Endometrium (tissue), 2 donors: ENCODE measurements around the gene SF3B2.
"Not testable (repeated sequence)": the region's sequence is repeated elsewhere in the genome, so short reads cannot be mapped to it uniquely, and the experiment has no call there.

Experiments
- FAIRE-seq: peaks from 2 replicates; lab custom pipeline; 2012; peaks lifted over from hg19 to GRCh38; lab: Jason Lieb, UNC
- donor health status: control.
- donor health status: control.

The SF3B2 gene

GRCh38 chr11:66107600-66108510 lies 55.7 kb downstream of the SF3B2 start:
- FAIRE-seq: no peak

DNA sequence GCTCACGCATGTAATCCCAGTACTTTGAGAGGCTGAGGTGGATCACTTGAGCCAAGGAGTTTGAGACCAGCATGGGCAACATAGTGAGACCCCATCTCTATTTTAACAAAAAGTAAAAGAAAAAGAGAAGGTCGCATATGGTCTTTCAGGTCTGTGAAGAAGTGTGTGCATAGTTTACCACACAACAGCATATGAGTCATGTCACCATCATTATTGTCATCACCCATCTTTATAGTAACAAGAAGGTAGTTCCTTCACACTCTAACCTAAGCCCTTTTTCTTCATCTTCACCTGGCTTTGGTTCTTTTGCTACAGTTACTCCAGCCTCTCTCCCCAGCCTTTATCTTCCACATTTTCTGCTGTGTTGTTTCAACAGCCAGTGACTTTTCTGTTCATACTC lies 57.1 kb downstream of the SF3B2 start:
- FAIRE-seq: no peak

DNA sequence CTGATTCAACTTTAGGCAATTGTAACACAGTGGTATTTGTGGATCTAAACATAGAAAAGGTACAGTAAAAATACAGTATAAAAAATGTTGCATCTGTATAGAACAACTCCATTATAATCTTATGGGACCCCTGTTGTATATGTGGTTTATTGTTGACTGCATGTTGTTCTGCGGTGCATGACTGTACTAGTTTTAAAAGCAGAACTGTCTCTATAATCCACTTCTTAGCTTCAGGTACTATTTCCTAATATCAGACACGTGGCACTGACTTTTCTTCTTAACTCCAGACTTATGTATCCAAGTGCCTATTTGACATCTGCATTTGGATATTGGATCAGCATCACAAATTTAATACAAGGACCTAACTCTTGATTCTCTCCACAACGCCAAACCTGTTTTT lies 59.0 kb downstream of the SF3B2 start:
- no peak for FAIRE-seq

DNA sequence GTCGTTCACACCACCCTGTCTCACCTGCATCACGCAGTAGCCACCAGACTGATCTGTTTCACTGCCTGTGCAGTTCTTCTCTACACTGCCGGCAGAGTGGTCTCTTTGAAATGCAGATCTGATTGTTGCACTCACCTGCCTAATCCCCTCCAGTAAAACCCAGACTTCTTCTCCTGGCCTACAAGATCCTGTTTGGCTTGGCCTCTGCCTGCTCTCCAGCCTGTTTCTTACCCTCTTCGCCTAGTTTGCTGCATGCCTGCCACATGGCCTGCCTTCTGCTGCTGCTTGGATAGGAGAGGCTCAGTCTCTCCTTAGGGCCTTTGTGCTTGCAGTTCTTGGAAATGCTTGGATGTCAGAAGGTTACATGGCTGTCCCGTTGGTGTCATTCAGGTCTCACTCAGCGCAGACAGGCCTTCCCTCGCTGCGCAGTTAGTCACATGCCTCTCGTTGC lies 59.9 kb downstream of the SF3B2 start:
- no peak for FAIRE-seq

DNA sequence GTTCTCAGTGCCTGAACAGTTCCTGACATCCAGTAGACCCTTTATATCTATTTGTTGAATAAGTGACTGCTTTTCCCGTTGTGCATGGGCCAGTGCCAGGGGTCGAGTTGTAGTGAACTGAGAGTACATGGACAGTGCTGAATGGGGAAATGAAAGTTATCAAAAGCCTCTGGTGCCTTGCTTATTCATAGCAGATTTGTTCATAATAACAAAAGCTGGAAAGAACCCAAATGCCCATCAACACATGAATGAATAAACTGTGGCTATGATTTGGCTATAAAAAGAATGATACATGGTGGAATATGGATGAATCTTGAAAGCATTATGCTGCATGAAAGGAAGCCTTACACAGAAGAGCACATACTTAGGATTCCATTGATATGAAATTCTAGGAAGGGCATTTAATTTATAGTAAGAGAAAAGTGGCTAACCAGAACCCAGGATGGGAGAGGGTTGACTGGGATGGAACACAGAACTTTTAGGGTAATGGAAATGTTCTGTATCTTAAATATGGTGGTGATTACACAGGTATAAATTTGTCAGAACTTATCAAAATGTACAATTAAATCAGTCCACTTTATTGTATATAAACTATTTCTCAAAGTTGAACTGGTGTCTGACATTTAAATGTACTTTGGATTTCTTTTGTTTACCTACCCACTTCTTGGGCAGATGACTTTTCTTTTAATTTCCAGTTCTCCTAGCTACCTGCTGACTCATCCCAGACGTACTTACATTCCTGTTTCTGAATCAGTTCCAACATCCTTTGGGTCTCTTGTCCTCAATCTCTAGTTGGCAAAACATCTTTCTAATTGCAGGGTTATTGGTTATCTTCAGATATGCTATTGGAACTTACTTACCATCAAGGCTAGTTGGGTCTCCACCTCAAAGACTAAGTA lies 60.7 kb downstream of the SF3B2 start:
- FAIRE-seq: no peak

DNA sequence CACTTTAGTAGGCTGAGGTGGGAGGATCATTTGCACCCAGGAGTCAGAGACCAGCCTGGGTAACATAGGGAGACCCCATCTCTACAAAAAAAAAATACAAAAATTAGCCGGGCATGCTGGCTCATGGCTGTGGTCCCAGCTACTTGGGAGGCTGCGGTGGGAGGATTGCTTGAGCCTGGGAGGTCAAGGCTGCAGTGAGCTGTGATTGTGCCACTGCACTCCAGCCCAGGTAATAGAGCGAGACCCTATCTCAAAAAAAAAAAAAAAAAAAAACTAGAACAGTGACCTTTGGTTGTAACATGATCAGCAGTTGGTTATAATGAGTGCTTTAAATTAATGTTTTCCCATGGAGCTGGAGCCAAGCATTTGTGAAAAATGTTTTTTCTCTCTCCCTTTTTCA lies 62.8 kb downstream of the SF3B2 start:
- not testable (repeated sequence) for FAIRE-seq

DNA sequence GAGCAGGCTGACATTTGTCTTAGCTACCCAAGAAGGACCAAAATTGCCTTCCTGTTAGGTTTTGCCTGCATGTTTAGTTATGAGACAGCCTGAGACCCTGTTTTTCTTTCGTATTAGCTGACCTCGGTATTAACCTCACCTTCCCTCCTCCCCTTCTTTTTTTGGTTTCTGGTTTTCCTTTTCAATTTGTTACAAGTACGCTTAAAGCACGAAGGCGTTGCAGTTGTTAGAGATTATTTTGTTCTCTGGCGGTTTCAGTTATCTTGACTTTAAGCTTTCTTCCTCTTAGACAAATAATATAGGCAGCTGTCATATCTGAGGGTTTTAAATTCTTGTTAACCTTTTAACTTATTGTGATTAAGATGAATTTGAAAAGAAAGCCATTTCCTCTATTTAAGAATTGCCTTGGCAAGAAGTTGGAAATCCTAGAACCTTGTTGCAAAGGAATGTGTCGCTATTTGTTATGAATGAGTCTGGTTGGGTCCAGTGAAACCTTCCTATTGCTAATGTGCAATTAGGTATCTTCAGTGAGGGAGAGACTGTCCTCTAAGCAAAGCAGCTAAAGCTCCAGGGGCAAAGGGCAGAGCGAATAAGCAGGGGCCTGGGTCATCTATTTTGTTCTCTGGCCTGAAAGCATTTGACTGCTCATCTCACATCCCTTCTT lies 63.6 kb downstream of the SF3B2 start:
- no peak for FAIRE-seq

DNA sequence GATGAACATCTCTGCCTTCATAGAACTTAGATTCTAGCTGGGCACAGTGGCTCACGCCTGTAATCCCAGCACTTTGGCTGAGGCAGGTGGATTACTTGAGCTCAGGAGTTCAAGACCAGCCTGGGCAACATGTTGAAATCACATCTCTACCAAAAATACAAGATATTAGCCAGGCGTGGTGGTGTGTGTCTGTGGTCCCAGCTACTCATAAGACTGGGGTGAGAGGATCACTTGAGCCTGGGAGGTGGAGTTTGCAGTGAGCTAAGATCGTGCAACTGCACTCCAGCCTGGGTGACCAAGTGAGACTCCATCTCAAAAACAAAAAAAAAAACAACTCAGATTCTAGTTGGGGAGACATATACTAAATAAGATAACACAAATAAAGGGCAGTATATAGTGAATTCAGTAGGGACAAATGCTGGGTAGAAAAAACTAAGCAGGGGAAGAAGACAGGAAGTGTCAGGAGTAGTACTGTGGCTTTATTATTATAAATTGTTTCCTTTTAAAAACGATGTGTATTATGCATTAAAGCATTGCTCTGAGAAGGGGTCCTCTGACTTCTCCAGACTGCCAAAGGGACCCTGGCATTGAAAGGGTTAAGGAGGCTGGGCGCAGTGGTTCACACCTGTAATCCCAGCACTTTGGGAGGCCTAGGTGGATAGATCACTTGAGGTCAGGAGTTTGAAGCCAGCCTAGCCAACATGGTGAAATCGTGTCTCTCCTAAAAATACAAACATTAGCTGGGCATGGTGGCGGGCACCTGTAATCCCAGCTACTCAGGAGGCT lies 64.6 kb downstream of the SF3B2 start:
- FAIRE-seq: no peak

- no peak for FAIRE-seq
Measured at GRCh38 chr11:66118847-66119246, 66.7 kb downstream of the SF3B2 start.
